GM18867 (cell line): Measurements from ENCODE around the gene CFAP100.

Source experiments
- ATAC-seq: cut with Tn5 transposase; IDR thresholded peaks from one replicate; pipeline ENCODE4 v1.9.1; 2021; ENCODE audit warnings: mild to moderate bottlenecking, moderate library complexity; ENCODE audit not compliant: unreplicated experiment

Gene CFAP100

DNA sequence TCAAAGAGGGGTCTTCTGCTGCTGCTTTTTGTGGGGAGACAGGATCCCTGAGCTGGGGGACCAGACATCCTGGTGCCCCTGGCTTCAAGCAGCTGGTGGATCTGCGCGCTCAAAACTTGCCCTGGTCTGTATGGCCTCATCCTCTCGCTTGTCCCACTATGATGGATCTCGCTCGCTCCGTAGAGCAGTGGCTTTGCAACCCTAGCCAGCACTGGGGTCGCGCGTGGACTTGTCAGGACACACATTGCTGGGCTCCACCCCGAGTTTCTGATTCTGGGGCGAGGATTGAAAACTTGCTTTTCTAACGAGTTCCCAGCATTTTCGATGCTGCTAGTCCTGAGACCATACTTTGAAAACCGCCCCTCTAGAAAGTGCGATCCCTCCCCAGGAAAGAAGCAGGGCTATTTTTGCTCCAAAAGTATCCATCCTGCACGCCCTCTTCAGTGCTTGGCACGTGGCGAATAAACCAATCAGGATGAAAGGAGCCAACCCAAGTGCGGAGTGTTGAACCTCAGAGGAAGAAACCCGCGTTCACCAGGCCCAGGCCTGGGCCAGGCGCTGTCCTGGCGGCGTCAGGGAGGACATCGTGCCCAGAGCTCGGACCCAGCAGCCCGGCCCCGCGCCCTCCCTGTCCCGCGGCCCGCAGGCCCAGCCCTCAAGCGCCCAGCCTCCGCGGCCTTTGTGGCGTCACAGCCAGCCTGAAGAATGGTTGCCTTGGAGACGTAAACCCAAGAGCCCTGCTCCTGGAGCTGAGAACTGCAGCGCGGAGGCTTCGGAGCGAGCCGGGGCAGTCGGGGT is at the start of gene CFAP100:
Gene CFAP100, plus strand, starts transcription at position 731 of the 798 bp plus-strand sequence. CDS start 1,092 bp downstream, outside the sequence.
- ATAC-seq = no peak

GRCh38 chr3:126345231-126345630 is 49.5 kb upstream of the CFAP100 start:
- no peak for ATAC-seq

DNA sequence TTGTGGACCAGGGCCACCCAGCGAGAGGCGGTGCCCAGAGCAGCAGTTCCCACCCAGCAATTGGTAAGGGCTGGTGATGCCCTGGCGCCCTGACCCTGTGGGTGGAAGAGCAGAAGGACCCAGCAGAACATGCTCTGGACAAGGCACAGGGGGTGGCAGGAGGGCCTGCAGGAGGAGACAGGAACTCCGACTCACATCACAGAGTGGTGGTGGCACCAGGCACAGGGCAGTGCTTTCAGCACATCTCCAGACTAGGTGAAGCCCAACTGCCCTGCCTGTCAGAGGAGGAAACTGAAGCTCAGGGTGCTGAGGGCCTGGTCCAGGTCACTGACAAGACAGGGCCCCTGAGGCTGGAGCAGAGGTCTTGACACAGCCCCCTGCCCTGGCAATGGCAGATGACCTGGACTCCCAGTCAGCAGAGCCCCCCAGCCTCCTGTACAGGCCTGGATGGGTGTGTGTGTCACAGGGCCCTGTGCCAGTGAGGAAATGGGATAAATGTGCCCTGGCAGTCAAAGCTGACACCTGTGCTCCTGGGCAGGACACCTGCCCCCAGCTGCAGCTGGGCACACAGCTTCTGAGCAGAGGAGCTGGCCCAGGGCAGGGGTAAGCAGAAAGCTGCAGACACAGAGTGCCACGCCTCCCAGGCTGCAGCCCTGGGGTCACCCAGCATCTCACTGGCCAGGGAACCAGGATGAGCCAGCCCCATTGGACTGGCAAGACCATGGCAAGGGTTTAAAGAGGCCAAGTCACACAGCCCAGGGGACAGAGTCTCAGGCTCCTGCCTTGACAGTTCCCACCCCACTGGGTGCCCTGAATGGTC is 48.9 kb upstream of the CFAP100 start:
- ATAC-seq = no peak

DNA sequence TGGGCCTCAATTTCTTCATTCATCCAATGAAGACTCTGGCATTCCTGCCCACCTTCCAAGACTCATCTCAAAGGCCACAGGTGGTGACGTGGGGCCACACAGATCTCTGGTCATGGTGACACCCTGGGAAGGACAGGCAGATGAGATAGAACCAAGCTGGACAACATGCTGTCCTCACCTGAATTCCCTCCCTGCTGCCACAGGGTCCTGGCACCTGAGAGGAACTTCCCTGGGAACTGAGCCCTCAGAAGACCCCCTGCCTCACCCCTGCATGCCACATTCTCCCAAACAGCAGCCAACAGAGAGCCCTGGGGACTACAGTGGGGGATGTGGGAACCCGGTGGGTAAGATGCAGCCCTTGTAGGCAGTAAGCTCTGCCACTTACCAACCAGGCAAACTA is 48.2 kb upstream of the CFAP100 start:
- ATAC-seq = no peak

DNA sequence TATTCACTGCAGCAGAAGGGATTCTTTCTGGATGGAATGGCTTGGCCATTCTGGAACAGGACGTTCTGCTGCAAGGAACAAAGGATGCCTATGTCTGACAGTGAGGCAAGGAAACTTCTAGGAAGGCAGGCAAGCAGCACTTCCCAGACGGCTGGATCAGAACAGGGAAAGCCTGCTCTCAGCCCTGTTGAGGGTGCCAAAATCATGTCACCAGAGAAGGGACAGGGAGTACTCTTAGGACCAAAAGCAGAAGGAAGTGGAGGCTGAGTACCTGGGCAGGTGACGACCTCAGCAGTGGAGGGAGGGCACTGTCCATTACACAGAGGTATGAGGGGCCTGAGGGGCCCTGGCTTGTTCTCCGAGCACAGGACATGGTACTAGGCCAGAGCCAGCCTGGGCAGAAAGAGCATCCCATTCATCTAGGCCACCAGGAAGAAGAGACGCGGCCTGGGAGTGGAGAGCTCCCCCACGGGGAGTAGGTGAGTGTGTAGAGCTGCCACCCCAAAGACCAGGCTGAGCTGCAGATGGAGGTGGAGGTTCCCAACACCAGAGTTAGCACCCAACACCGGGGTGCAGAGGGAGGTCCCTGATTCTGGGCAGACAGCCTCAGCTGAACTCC is 47.1 kb upstream of the CFAP100 start:
- ATAC-seq = no peak

GRCh38 chr3:126348308-126348920 is 46.3 kb upstream of the CFAP100 start:
- no peak for ATAC-seq

DNA sequence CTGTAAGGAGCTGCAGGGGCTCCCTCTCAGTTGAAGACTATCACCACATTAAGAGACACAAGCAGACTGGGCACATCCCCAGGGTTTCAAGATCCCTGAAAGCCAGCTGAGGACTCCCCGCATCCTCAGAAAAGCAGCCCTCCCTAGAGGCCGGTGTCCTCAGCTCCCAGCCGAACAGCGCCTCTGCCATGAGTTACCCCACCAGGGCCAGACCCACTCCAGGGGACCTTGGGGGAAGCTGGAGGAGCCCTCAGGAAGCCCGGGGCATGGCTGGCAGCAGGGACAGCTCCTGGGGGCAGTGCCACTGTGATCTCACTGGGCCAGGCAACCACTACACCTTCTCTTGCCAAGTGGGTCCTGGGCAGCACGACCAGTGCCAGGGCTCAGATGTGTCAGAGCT is 45.6 kb upstream of the CFAP100 start:
- ATAC-seq = no peak

DNA sequence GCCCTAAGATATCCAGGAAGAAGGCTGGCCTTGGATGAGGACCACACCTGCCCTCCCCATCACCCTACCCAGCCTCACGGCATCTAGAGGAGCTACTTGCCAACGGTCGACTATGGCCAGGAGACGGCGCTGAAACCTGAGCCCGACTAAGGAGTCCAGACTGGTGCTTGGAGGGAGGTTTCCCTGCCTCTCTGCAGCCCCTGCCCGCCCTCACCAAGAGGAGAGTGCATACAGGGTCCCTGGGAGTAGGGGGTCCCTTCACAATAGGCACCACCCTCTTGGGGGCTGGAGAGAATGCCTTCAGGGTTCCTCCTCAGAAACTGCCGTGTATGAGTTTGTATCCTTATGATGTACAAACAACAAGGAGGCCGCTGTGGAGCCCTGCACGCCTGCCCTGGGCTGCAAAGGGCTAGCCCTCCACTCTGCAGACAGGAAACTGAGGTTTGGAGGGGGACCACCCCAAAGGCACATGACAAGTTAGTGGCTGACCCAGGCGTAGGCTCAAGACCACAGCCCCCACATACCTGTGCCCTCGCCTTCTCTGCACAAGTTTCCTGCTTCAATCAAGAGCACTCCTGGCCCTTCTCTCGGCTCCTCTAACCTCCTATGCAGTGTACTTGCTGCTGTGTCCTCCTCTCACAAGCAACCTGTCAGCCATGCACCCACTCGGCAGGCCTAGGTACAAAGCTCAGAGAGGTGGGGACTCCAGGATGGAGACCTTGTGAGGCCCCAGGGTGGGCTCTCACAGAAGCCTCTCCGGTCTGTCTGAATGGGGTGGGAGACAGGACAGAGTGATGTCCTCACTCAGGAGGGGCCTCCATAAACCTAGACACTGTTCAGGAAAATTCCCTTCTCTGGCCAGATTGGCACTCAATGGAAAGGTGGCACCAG is 44.9 kb upstream of the CFAP100 start:
- no peak for ATAC-seq

DNA sequence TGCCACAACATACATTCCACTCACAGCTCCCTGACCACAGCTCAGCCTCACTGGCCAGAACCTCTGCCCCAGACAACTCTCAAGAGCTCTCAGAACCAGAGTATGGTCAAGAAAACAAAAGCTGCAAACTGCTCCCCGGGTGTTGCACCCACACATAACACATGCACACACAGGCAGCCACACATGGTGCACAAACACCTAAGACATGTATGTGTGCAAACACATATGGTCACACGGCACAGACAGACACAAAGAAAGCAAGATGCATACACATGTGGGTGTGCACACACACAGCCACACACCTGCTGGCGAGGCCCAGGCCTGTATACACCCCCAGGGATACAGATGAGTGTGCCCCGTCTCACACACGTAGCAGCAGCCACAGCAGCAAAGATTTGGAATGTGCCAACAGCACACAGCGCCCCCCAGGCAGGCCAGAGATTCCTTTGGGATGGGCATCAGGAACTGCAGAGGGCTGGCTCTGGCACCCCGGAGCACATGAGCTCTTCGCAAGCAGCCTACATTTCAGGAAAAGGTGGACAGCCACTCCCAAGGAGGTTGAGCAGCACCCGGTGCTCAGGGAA is 44.1 kb upstream of the CFAP100 start:
- no peak for ATAC-seq

DNA sequence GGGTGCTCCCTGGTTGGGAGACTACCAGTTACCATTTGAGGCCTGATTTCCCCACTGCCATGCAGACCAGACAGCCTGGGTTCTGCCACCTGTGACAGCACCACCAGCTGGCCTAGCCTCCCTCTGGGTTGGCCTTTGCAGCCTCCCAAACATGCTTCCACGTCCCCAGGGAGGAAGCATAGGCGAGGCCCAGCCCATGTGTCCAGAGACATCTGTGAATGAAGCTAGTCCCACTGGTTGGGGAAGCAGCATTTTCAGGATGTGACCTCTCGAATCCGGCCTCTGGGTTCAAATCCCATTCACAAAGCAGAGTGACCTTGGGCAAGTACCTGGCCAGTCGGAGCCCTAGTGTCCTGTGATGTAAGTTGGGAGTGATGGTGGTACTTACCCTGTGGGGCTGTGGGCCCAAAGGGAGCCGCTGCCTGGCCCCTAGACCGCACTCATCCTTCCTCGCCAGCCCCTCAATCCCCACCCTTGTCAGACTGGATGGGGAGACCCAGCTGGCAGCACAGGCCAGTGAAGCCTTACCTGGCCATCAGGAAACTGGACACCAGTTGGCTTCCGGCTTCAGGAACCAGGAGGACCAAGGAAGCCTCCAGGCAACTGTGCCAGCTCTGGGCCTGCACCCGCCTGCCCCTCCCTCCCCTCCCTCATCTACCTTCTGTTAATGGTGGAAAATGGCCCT is 43.5 kb upstream of the CFAP100 start:
- no peak for ATAC-seq

GRCh38 chr3:126351771-126352475 is 42.8 kb upstream of the CFAP100 start:
- no peak for ATAC-seq

DNA sequence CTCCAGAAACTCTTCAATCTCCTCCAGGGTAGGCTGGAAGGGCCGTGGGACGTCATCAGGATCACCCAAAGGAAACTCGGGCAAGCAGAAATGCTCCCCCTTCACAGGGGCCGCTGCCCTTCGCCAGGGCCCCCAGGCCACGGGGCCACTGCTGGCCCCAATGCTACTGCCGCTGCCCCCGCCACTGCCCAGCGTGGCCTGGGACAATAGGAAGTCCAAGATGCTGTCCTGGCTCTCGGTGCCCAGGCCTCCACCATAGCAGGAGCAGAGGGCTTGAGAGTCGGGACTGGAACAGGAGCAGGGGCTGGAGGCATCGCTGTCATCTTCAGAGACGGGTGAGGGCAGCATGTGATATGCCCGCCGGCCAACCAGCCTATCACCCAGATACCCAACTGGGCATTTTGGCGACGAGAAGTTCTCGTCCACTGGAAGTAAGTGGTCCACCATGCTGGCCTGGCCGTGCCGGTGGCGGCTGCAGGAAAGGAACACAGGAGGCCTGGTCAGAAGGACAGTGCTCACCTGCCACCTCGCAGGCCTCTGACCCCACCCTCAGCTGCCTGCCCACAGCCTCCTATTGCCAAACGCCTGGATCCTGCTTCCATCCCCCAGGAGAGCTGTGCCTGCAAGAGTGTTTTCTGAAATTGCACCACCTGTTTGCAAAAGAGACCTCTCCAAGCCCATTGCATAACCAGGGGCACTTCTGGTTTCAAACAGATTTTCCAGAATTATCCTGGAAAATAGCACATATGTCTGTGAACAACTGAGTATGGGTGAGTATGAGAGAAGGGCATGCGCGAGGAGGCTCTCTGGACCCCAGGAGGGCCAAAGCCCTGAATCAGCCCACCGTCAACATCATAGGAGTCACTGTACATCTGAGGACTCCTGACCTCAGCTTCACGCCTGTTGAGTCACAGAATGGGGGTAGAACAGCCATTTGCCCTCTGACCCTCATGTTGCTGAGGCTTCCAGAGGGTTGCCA is 41.9 kb upstream of the CFAP100 start:
- no peak for ATAC-seq

DNA sequence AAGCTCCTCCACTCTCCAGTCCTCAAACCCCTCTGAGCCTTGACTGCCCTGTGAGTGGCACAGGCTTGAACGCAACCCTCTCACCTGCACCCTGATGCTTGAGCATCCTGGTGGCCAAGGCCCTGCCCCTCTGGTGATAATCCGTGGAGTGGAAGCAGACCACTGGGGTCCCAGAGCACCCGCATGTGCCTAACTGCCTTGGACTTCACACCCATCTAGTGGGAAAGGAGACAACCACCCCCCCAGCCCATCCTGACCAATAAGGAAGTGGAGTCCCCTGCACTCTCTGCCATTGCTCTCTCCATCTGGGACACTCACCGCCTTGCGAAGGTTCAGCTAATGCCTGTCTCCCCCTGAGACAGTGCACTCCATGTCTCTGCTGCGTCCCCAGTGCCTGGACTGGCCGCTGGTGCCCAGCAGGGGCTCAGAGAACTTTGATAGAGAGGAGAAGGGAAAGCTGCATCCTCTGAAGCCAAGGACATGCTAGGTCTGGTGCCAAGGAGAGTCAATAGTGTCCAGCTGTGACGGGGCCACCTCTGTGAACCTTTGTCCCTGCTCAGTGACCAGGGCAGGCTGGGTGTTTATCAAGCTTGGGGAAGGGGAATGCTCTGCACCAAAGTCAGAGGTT is 40.9 kb upstream of the CFAP100 start:
- ATAC-seq = no peak

DNA sequence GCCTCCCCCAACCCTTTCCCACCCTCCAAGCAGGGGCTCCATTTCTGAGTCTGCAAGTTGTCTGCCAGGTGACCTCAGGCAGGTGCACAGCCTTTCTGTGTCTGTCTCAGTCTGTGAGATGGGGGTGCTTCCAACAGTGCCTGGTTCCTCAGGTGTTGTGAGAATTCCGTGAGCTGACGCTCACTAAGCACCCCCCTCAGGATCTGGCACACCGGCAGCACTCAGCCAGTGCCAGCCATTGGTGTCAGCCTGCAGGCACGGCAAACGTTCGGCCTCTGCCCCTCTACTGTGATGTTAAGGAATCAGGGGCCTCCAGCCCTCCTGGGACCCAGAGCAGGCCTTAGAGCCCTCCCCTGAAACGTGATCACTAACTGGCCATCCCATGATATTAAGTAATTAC is 39.9 kb upstream of the CFAP100 start:
- ATAC-seq = no peak

GRCh38 chr3:126355251-126355650 is 39.5 kb upstream of the CFAP100 start:
- ATAC-seq = no peak

GRCh38 chr3:126355777-126356372 is 38.8 kb upstream of the CFAP100 start:
- ATAC-seq = no peak
